PC-9 (cell line): ENCODE measurements around the gene KLHL17.
"Not testable (repeated sequence)": the region's sequence is repeated elsewhere in the genome, so short reads cannot be mapped to it uniquely, and the experiment has no call there.

Source experiments
- CTCF ChIP-seq: fragments of 200-600 bp; sonication (generic); conservative IDR thresholded peaks from 2 replicates; pipeline ENCODE4 v1.6.1; 2017; ENCODE audit warnings: mixed run types, antibody characterized with exemption, mild to moderate bottlenecking, moderate library complexity
- EZH2 ChIP-seq: fragments of 200-600 bp; sonication (generic); IDR thresholded peaks from 2 replicates; pipeline ENCODE4 v1.8.0; 2017; ENCODE audit warnings: antibody characterized with exemption, low read depth

GRCh38 chr1:991275-991674 lies 30.9 kb downstream of the KLHL17 start:
- not testable (repeated sequence) for TF ChIP-seq EZH2, CTCF
